H1 (cell line): ENCODE data around the gene GAK. TPM values are rescaled to one million over a fixed set of nuclear protein-coding genes. Genes with fewer than 3 reads are reported as not detected.

Experiments used
- CTCF ChIA-PET: fragments of 300-600 bp; sonication (Branson Sonifier 250); formaldehyde crosslinking; loops from one replicate; lab custom pipeline; 2021; ENCODE audit not compliant: partially characterized antibody; lab: Charles Lee
- POLR2A ChIA-PET: fragments of 300-600 bp; sonication (Branson Sonifier 250); formaldehyde crosslinking; loops from one replicate; lab custom pipeline; 2021; ENCODE audit warnings: inconsistent platforms; ENCODE audit not compliant: partially characterized antibody; lab: Charles Lee
- DNase-seq, 2 experiments: peaks; one replicate each; pipeline versions ENCODE4 v3.0.0 to v3.0.0-alpha.2; 2010 to 2022; ENCODE audit warnings: low spot score in 2 of 2, low read depth in 1 of 2, mixed read lengths in 1 of 2
- FAIRE-seq: peaks from 2 replicates; lab custom pipeline; 2011; peaks lifted over from hg19 to GRCh38; lab: Jason Lieb, UNC
- H2AFZ ChIP-seq: 2 replicates; pipeline ENCODE4 v1.8.1; 2012; ENCODE audit warnings: low read length, inconsistent platforms
- H2AK5ac ChIP-seq: 2 replicates; pipeline ENCODE4 v1.6.1; 2013; ENCODE audit warnings: low read depth, low read length
- H2BK120ac ChIP-seq: replicated peaks from 2 replicates; pipeline ENCODE3; 2013; ENCODE audit warnings: low read depth, low read length, inconsistent platforms
- H2BK12ac ChIP-seq: 2 replicates; pipeline ENCODE4 v1.6.1; 2013; ENCODE audit warnings: low read depth, low read length
- H2BK15ac ChIP-seq: 2 replicates; pipeline ENCODE4 v1.6.1; 2013; ENCODE audit warnings: low read length
- H2BK20ac ChIP-seq: 2 replicates; pipeline ENCODE4 v1.6.1; 2013; ENCODE audit warnings: low read length
- H2BK5ac ChIP-seq: 2 replicates; pipeline ENCODE4 v1.6.1; 2013; ENCODE audit warnings: low read depth, low read length
- H3K14ac ChIP-seq: 2 replicates; pipeline ENCODE4 v1.6.1; 2013; ENCODE audit warnings: inconsistent platforms; ENCODE audit not compliant: insufficient read length
- H3K18ac ChIP-seq: 2 replicates; pipeline ENCODE4 v1.6.1; 2013; ENCODE audit warnings: low read length; ENCODE audit errors: extremely low read depth
- H3K23ac ChIP-seq: 2 replicates; pipeline ENCODE4 v1.6.1; 2013; ENCODE audit warnings: inconsistent platforms; ENCODE audit not compliant: insufficient read length
- H3K23me2 ChIP-seq: 2 replicates; pipeline ENCODE4 v1.6.1; 2013; ENCODE audit warnings: low read depth, low read length
- H3K27ac ChIP-seq: 2 replicates; pipeline ENCODE4 v1.6.1; 2011; ENCODE audit warnings: low read depth, low read length, inconsistent platforms
- H3K27me3 ChIP-seq, 4 experiments: replicated peaks in 1 of 4; 1 replicate in 1 of 4; 2 replicates in 3 of 4; pipeline versions ENCODE4 v1.6.1 to v1.8.1; 2011 to 2013; ENCODE audit warnings: low read length in 3 of 4, mild to moderate bottlenecking in 3 of 4, inconsistent platforms in 2 of 4, mixed read lengths in 2 of 4, moderate library complexity in 1 of 4; ENCODE audit not compliant: control insufficient read depth in 3 of 4, insufficient read depth in 3 of 4; ENCODE audit errors: extremely low read depth in 1 of 4
- H3K36me3 ChIP-seq, 4 experiments: 2 replicates each; pipeline versions ENCODE4 v1.6.1 to v1.8.1; 2011 to 2013; ENCODE audit warnings: mild to moderate bottlenecking in 4 of 4, low read length in 3 of 4, moderate library complexity in 2 of 4, control low read depth in 1 of 4, inconsistent platforms in 1 of 4; ENCODE audit not compliant: insufficient read depth in 4 of 4, control insufficient read depth in 2 of 4
- H3K4ac ChIP-seq: replicated peaks from 2 replicates; pipeline ENCODE3; 2013; ENCODE audit warnings: low read length, low read depth, mixed read lengths, inconsistent platforms; ENCODE audit not compliant: insufficient read length
- H3K4me1 ChIP-seq, 4 experiments: replicated peaks in 1 of 4; 1 replicate in 1 of 4; 2 replicates in 3 of 4; pipeline versions ENCODE4 v1.6.1 to v1.8.1; 2011 to 2013; ENCODE audit warnings: low read length in 3 of 4, inconsistent platforms in 2 of 4, mixed read lengths in 1 of 4; ENCODE audit not compliant: insufficient read depth in 4 of 4, control insufficient read depth in 3 of 4
- H3K4me2 ChIP-seq, 2 experiments: 2 replicates each; pipeline versions ENCODE4 v1.6.1 to v1.8.1; 2011 to 2013; ENCODE audit warnings: low read depth in 2 of 2, low read length in 2 of 2, control low read depth in 1 of 2, inconsistent platforms in 1 of 2, mild to moderate bottlenecking in 1 of 2; ENCODE audit not compliant: insufficient read depth in 1 of 2
- H3K4me3 ChIP-seq, 4 experiments: fragments of 200-600, 300-600 bp in 1 of 4; sonication (generic), shearing (Covaris generic), sonication (Bioruptor Twin) in 1 of 4; 2 replicates each; pipeline versions ENCODE4 v1.5.1 to v1.8.1; 2011 to 2016; ENCODE audit warnings: low read length in 4 of 4, low read depth in 3 of 4, control low read depth in 2 of 4, inconsistent platforms in 2 of 4, mild to moderate bottlenecking in 2 of 4, mixed read lengths in 1 of 4, moderate library complexity in 1 of 4; ENCODE audit not compliant: insufficient read depth in 2 of 4; ENCODE audit errors: extremely low read depth in 1 of 4
- H3K56ac ChIP-seq: replicated peaks from 2 replicates; pipeline ENCODE3; 2013; ENCODE audit warnings: low read depth, mild to moderate bottlenecking, mixed read lengths, low read length, inconsistent platforms; ENCODE audit not compliant: insufficient read length
- H3K79me1 ChIP-seq: 2 replicates; pipeline ENCODE4 v1.6.1; 2013; ENCODE audit warnings: low read depth, low read length, control low read depth
- H3K79me2 ChIP-seq, 2 experiments: 2 replicates each; pipeline versions ENCODE4 v1.6.1 to v1.8.1; 2012 to 2013; ENCODE audit warnings: low read length in 2 of 2, mild to moderate bottlenecking in 2 of 2, inconsistent platforms in 1 of 2; ENCODE audit not compliant: insufficient read depth in 2 of 2, control insufficient read depth in 1 of 2
- H3K9ac ChIP-seq, 4 experiments: replicated peaks in 1 of 4; 1 replicate in 1 of 4; 2 replicates in 3 of 4; pipeline versions ENCODE4 v1.6.1 to v1.8.1; 2011 to 2013; ENCODE audit warnings: low read depth in 3 of 4, low read length in 3 of 4, control low read depth in 2 of 4, mild to moderate bottlenecking in 2 of 4, moderate library complexity in 2 of 4, inconsistent platforms in 1 of 4; ENCODE audit errors: extremely low read depth in 1 of 4
- H3K9me3 ChIP-seq, 2 experiments: 2 replicates each; pipeline versions ENCODE4 v1.6.1 to v1.8.1; 2012 to 2013; ENCODE audit warnings: mild to moderate bottlenecking in 2 of 2, moderate library complexity in 2 of 2, control low read depth in 1 of 2, inconsistent platforms in 1 of 2, low read depth in 1 of 2, low read length in 1 of 2, mixed read lengths in 1 of 2; ENCODE audit not compliant: insufficient read depth in 2 of 2
- H4K20me1 ChIP-seq, 2 experiments: replicated peaks in 1 of 2; 2 replicates each; pipeline versions ENCODE3 to v1.8.1; 2011 to 2013; ENCODE audit warnings: inconsistent platforms in 2 of 2, low read length in 2 of 2, mild to moderate bottlenecking in 1 of 2; ENCODE audit not compliant: insufficient read depth in 2 of 2, control insufficient read depth in 1 of 2
- H4K5ac ChIP-seq: 2 replicates; pipeline ENCODE4 v1.6.1; 2013; ENCODE audit warnings: low read length, low read depth, mixed read lengths, inconsistent platforms; ENCODE audit not compliant: insufficient read length
- H4K8ac ChIP-seq: 2 replicates; pipeline ENCODE4 v1.8.0; 2013; ENCODE audit warnings: mild to moderate bottlenecking, moderate library complexity, low read length, inconsistent platforms; ENCODE audit not compliant: insufficient read depth; ENCODE audit errors: extremely low read depth
- H4K91ac ChIP-seq: replicated peaks from 2 replicates; pipeline ENCODE3; 2013; ENCODE audit warnings: low read length, mixed read lengths, inconsistent platforms; ENCODE audit not compliant: insufficient read length
- BCL11A ChIP-seq, 2 experiments: IDR thresholded peaks; one replicate each; pipeline ENCODE4 v1.6.1; 2011; ENCODE audit warnings: low read depth in 2 of 2, low read length in 2 of 2, mild to moderate bottlenecking in 2 of 2
- EZH2 ChIP-seq: fragments of 200-600 bp; sonication (generic); IDR thresholded peaks from 2 replicates; pipeline ENCODE4 v1.7.1; 2012; ENCODE audit warnings: low read depth, mild to moderate bottlenecking, moderate library complexity, low read length, inconsistent platforms; ENCODE audit not compliant: severe bottlenecking
- HDAC6 ChIP-seq: IDR thresholded peaks from one replicate; pipeline ENCODE4 v1.7.1; 2012; ENCODE audit warnings: low read depth, mild to moderate bottlenecking, inconsistent platforms, low read length, moderate library complexity
- MAFK ChIP-seq: IDR thresholded peaks from 2 replicates; pipeline ENCODE4 v1.6.1; 2012; ENCODE audit warnings: low read depth, mild to moderate bottlenecking, improper control_type of control experiment, low read length
- NANOG ChIP-seq: IDR thresholded peaks from 2 replicates; pipeline ENCODE4 v1.6.1; 2011; ENCODE audit warnings: low read length, low read depth, mild to moderate bottlenecking, inconsistent platforms; ENCODE audit not compliant: insufficient read depth, poor library complexity, severe bottlenecking
- POLR2A ChIP-seq, 2 experiments: IDR thresholded peaks; 1 replicate in 1 of 2; 2 replicates in 1 of 2; pipeline ENCODE4 v1.6.1; 2011; ENCODE audit warnings: low read depth in 2 of 2, low read length in 2 of 2, mild to moderate bottlenecking in 2 of 2; ENCODE audit errors: control extremely low read depth in 1 of 2
- POU5F1 ChIP-seq: IDR thresholded peaks from 2 replicates; pipeline ENCODE4 v1.6.1; 2011; ENCODE audit warnings: low read depth, mild to moderate bottlenecking, low read length, moderate library complexity
- SIRT6 ChIP-seq: IDR thresholded peaks from one replicate; pipeline ENCODE4 v1.7.1; 2012; ENCODE audit warnings: low read length, inconsistent platforms
- SP1 ChIP-seq: IDR thresholded peaks from 2 replicates; pipeline ENCODE4 v1.6.1; 2011; ENCODE audit warnings: low read depth, low read length
- ZNF274 ChIP-seq: IDR thresholded peaks from 2 replicates; pipeline ENCODE4 v1.7.0; 2012; ENCODE audit warnings: low read length, borderline replicate concordance; ENCODE audit errors: extremely low read depth
- WGBS, 2 experiments: shearing (Covaris generic) in 1 of 2; methylation state at CpG; one replicate each; pipeline versions ENCODE4 v1.1.6 to v1.1.7; 2013 to 2015; ENCODE audit warnings: low lambda C conversion rate in 2 of 2, mixed read lengths in 2 of 2, inconsistent platforms in 1 of 2, low coverage in 1 of 2, missing lambda C conversion rate in 1 of 2; ENCODE audit not compliant: insufficient replicate concordance in 2 of 2, insufficient coverage in 1 of 2, insufficient read length in 1 of 2; ENCODE audit errors: extremely low coverage in 1 of 2, missing lambda C conversion rate in 1 of 2; 5-methylcytosine and 5-hydroxymethylcytosine counted together
- polyA plus RNA-seq, 7 experiments: library from polyadenylated mRNA; depleted of rRNA in 3 of 7; stranded (reverse) in 5 of 7; unstranded in 2 of 7; fragments of >200 nt in 5 of 7; fragments of 200-250 nt in 2 of 7; gene quantifications; 1 replicate in 5 of 7; 2 replicates in 1 of 7; 4 replicates in 1 of 7; pipeline versions ENCODE4 v1.2.1 to v1.2.3, GENCODE V29; 2011 to 2013; ENCODE audit warnings: missing spikeins in 2 of 7, mixed read lengths in 2 of 7
- total RNA-seq: library from RNA; stranded (reverse); fragmentation: NEBNext Ultra II Directional; extraction: Animal tissue kit (Norgen Biotek cat#: 25700); gene quantifications from 2 replicates; pipeline ENCODE4 v1.2.1, GENCODE V29; 2021
- TF ChIP-seq, protein P1 (sequence below): IDR thresholded peaks from 2 replicates; pipeline ENCODE4 v1.6.1; 2012; ENCODE audit warnings: inconsistent platforms

The GAK gene
- total and polyA plus RNA-seq, 2 of the 8 experiments (the other 6 are each of a cell fraction or from before 2014, with no cell fraction given), result 31.5 to 70.8 TPM

DNA sequence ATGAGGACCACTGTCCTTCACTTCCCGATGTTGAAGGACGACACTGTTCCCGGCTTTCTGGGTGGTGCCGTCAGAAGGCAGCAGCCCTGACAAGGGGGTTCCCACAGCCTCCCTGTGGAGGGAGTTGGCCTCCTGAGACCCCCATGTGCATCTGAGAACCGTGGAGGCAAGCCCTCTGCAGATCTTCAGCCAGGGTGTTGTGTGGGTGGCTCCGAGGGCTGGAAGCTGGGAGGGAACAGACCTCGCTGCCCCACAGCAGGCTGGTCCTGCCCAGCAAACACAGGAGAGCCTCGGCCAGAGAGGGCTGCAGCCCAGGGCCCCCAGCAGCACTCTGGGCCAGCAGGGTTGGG is 25.1 kb upstream of the GAK start:
- Histone ChIP-seq H3K14ac (no peak overlapping the region), H4K5ac (no peak overlapping the region), H3K4ac (no peak overlapping the region), H3K79me1 (no peaks in the 10 kb centered on the region), H3K27ac (no peak overlapping the region), H3K56ac (no peak overlapping the region), H3K27me3 (no peaks in the 10 kb centered on the region), H3K23ac (no peak overlapping the region), H2AK5ac (no peak overlapping the region), H2AFZ (no peak overlapping the region), H4K20me1 (peaks cover 0 to 3% of the 10 kb centered on the region in 2 experiments), H3K4me2 (no peak overlapping the region), H4K91ac (no peak overlapping the region), H3K9ac (no peak overlapping the region), H3K9me3 (no peaks in the 10 kb centered on the region), H2BK15ac (no peak overlapping the region), H3K79me2 (no peaks in the 10 kb centered on the region), H3K36me3 (no peaks in the 10 kb centered on the region), H3K4me1 (no peaks in the 10 kb centered on the region), H3K18ac (no peak overlapping the region), H3K4me3 (no peak overlapping the region), H4K8ac (no peak overlapping the region), H2BK12ac (no peak overlapping the region), H2BK120ac (no peak overlapping the region), H3K23me2 (no peaks in the 10 kb centered on the region), H2BK5ac (no peak overlapping the region), H2BK20ac (no peak overlapping the region)
- ChIA-PET CTCF (no interaction called here), POLR2A (interaction anchor here (0.8 kb wide), 1 partner anchor 10 kb away, joined by 3 read pairs; no protein-coding TSS in a partner anchor)
- WGBS, 2 experiments, result 92% methylated on average over 8 of the region's 8 CpGs; no CpG with 5 or more reads in 1 of the 2 experiments
- FAIRE-seq (no peak), DNase-seq (no peak)
- TF ChIP-seq POLR2A (IDR thresholded peaks at IDR 0.05; ENCODE audit: control extremely low read depth in 1 of 2, low read depth in 2 of 2, low read length in 2 of 2) (no peak), POU5F1 (no peak), SIRT6 (no peak), MAFK (no peak), BCL11A (IDR thresholded peaks at IDR 0.05; ENCODE audit: low read depth in 2 of 2, low read length in 2 of 2) (no peak), HDAC6 (no peak), EZH2 (no peak), NANOG (no peak), SP1 (no peak), ZNF274 (no peak)
- TF ChIP-seq, protein P1, sequence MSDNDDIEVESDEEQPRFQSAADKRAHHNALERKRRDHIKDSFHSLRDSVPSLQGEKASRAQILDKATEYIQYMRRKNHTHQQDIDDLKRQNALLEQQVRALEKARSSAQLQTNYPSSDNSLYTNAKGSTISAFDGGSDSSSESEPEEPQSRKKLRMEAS, result no peak
